GM21825 (cell line): ENCODE data around the gene BCL2L14.
A peak's percentile ranks its signal among the peaks of the same experiment; 100 is the strongest.

ENCODE experiments used
- ATAC-seq: cut with Tn5 transposase; IDR thresholded peaks from one replicate; pipeline ENCODE4 v1.9.1; 2021; ENCODE audit warnings: mild to moderate bottlenecking, moderate library complexity; ENCODE audit not compliant: unreplicated experiment

BCL2L14 gene

GRCh38 chr12:12070674-12071656, at the start of gene BCL2L14:
TSS of gene BCL2L14 (plus strand) at chr12:12070939. CDS start at chr12:12079306, 8,367 bp downstream.
- ATAC-seq: no peak

DNA sequence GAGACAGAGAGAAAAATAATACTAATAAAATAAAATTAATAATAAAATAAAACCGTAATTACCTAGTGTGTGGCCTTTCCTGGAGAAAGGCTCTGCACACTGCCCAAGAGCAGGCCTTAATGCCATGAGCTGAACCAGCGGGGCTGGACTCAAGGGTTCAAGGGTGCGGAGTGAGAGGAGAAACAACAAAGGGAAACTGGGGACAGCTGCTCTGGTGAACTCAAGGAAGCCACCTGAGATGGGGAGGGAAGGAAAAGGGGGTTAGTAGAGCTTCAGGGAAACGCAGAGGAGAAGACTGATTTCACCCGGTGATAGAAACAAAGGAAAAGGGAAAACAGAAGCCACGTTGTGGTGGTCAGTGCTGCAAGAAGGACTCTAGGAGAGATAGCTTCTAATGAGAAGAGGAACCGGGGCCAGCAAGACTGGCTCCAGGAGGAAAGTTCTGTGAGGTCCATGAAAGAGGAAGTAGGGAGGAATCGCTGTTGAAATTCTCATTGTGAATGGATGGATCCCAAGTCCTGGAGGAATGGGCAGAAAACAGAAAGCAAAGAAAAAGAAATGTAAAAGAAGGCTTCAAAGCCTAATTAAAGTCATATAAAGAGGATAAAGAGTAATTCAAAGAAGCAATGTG, 48.3 kb upstream of the BCL2L14 start:
- ATAC-seq: no peak

DNA sequence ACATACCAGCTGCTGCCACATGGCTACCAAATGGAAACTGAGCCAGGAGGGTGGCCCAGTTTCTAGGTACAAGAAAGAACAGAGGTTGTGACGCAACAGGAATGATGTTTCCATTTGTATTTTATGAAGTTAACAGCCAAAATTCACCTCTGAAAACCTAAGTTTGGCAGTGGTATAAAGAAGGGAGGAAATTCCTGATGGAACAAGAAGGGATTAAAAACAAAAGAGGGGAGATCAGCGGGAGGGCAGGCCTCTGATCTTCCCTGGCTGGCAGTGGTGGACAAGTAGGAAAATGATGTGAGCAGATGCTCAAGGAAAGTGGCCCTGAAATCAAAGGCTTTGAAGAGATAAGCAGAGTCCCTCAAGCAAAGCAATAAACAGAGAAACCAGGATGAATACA, 47.3 kb upstream of the BCL2L14 start:
- no peak for ATAC-seq

GRCh38 chr12:12024911-12025682, 45.6 kb upstream of the BCL2L14 start:
- peak; percentile 86 for ATAC-seq

GRCh38 chr12:12025799-12026386, 44.8 kb upstream of the BCL2L14 start:
- ATAC-seq: no peak

DNA sequence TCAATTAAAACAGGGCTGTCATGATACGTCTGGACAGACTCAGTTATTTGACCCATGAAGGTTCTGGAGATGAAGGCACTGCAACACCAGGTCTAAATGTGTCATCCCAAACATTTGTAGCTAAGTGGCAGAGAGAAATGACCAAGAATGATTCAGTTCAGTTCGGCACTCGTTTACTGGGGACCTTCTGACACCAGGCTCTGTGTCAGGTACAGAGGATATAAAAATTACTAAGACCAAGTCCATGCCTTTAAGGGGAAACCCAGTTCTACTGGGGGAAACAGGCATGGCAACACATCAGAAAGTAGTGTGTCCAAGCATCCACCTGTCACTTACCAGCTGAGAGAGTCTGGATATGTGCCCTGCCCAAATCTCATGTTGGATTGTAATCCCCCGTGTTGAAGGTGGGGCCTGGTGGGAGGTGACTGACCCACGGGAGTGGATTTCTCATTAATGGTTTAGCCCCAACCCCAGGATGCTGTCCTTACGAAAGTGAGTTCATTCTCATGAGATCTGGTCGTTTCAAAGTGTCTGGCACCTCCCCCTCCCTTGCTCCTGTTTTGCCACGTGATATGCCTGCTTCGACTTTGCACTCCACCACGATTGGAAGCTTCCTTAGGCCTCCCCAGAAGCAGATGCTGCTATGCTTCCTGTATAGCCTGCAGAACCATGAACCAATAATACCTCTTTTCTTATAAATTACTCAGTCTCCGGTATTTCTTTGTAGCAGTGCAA, 41.9 kb upstream of the BCL2L14 start:
- ATAC-seq: no peak

GRCh38 chr12:12029653-12030052, 41.1 kb upstream of the BCL2L14 start:
- ATAC-seq: no peak

DNA sequence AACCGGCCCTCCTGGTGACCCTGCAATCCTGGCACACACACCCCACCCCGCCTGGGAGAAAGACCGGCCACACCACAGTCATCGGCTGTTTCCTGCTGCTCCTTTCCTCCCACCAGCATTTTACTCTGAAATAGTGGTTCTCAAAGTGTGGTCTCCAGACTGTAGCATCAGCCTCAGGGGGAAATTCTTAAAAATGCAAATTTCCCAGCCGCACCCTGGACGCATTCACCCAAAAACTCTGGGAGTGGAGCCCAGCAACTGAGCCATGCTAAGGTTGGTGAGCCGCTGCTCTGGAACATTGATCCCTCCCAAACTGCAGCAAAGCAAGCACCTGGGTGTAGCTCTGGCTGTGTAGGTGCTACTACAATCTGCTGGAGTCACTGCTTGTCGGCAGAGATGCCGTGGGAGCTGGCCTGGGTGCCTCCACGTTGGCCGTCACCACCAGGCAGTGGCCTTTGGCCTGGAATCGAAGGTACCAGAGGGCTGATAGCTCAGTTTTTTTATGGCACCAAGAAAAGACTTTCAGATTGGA, 38.4 kb upstream of the BCL2L14 start:
- ATAC-seq: no peak

DNA sequence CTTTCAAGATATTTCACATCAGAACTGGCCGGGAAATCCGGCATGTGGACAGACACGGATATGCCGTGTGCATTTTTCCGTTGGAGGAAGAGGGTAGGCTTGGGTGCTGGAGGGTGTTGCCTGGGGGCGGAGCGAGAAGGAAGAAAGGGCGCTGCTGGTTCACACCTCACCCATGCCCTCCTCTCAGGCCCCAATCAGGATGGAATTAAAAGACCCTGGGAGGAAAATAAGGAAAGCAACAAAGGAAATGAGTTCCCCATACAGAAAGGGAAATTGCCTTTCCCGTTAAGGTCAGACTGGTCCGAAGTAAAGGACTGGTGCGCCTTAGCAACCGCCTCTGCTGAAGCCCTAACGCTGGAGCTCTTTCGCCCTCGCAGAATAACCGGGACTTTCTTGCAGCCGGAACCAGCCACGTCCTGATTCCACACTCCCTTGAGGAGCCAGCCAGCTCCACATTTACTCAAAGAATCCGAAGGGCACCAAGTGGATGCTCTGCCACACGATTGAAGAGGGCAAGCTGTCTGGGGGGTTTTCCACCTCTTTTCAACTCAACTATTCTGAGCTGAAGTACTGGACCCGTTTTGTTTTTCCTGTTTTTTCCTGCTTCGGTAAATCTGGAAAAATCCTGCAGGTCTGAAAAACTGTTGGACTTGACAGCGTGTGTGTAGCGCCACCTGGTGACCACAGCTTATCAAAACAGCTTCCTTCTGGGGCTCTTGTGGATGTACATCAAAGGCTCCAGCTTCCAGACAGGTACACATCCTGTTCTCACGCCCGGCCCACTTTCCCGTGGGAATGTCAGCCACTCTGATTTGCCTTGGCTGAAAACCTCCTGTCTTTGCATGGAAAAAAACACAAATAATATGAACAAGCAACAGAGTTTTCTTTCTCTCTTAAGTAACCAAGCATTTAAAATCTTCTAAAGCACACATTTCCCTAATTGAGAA, 37.6 kb upstream of the BCL2L14 start:
- no peak for ATAC-seq

- ATAC-seq: no peak
Measured at GRCh38 chr12:12033824-12034223, 36.9 kb upstream of the BCL2L14 start.

DNA sequence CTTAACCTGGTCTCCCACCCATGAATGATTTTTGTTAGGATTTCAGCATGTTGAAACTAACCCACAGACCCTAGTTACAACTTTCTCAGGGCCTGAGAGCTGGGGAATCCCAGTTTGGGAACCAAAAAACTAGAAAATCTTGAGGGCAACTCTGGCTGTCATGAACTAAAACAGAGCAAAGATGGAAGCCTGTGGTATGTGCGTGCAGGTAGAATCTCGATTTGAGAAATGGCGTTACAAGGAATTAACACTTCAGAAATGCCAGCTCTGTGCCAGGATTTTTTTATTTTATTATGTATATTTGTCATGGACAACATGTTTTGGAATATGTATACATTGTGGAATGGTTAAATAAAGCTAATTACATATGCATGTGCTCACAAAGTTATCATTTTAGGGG, 36.4 kb upstream of the BCL2L14 start:
- no peak for ATAC-seq

GRCh38 chr12:12035229-12035628, 35.5 kb upstream of the BCL2L14 start:
- no peak for ATAC-seq

DNA sequence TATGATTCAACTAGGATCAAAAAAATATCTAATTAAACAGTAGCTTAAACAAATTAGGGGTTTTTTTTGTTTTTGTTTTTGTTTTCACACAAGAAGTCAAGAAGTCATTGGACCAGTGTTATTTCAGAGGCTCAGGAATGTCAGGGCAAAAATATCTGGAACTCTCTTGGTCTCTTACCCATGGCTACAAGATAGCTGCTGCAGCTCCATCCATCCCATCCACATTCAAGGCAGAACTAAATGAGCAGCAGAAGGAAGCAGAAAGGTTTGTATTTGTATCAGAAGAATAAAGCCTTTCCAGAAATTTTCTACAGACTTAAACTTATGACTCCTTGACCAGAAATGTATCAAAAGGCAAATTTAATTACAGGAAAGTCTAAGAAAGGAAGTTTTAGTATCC, 33.8 kb upstream of the BCL2L14 start:
- ATAC-seq: no peak

DNA sequence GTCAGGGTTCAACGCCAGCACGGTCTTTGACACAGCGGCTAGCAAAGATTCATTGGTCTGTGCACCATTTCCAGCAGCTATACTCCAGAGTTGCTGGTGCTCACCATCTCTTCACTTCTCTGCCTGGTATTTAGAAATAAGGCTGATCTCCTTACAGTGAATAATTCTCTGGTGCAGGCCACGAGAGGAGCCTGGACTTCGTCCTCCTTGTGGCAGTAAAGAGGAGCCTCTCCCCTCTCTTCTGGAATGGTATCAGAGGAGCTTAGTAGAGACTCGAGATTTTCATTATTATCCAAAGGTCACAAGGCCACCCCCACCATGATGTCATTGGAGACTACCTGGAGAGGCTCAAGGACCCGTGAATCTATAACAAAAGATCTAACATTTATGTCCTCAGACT, 30.8 kb upstream of the BCL2L14 start:
- ATAC-seq: no peak

GRCh38 chr12:12046401-12046800, 24.3 kb upstream of the BCL2L14 start:
- no peak for ATAC-seq

DNA sequence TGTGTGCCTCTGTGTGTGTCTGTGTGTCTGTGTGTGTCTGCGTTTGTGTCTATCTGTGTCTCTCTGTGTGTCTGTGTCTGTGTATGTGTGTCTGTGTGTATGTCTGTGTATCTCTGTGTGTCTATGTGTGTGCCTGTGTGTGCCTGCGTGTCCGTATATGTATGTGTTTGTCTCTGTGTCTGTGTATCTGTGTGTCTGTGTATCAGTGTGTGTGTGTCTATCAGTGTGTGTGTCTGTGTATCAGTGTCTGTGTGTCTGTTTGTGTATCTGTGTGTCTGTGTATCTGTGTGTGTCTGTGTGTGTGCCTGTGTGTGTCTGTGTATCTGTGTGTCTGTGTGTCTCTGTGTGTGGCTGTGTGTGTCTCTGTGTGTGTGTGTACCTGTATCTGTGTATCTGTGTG, 23.1 kb upstream of the BCL2L14 start:
- no peak for ATAC-seq

DNA sequence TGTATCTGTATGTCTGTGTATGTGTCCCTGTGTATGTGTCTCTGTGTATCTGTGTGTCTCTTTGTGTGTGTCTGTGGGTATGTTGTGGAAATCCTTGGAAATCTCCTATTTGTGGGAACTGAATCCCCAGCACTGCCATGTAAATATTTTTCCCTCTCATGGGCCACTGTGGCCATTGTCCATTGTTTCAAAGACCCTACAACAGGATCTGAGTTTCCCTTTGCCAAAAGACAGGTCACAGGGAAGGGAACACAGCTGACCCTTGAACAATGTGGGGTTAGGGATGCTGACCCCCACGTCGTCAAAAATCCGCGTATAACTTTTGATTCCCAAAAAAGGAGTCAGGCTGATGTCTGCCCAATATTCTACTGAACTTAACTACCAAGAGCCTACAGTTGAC, 22.5 kb upstream of the BCL2L14 start:
- no peak for ATAC-seq

GRCh38 chr12:12048714-12049113, 22.0 kb upstream of the BCL2L14 start:
- ATAC-seq: no peak

- ATAC-seq: no peak
Measured at GRCh38 chr12:12051668-12052067, 19.1 kb upstream of the BCL2L14 start.
